Activated CD8-positive, alpha-beta memory T cell treated with anti-CD3 and anti-CD28 coated beads for 4 hours (primary cell): ENCODE measurements around the gene FBXW11.
"Not testable (repeated sequence)": the region's sequence is repeated elsewhere in the genome, so short reads cannot be mapped to it uniquely, and the experiment has no call there.

Experiments
- DNase-seq, 2 donors: peaks; one replicate each; pipeline ENCODE4 v3.0.0-alpha.2; 2020; ENCODE audit warnings: low read depth in 2 of 2

The FBXW11 gene

DNA sequence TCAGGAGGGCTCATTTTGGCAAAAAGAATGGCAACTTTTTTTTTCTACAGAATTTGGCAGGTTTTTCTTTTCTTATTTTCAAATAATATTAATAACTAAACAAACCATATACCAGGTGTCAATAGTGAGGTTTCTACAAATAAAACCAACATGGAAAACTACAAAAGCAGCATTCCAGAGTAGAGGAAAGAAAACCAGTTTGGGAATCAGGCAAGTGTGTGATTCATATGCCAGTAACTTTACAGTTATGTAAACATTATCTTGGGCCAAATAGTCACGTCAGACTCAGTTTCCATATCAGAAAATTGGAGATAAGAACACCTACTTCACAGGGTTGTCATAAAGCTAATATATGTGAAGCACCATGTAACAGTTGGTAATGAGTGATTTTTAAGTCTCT is 51.7 kb downstream of the FBXW11 start:
- DNase-seq: no peak

- no peak for DNase-seq
These were observed 52.4 kb downstream of the FBXW11 start for GRCh38 chr5:171953860-171954701.

GRCh38 chr5:171952021-171952420 is 54.4 kb downstream of the FBXW11 start:
- no peak for DNase-seq

GRCh38 chr5:171951218-171951617 is 55.2 kb downstream of the FBXW11 start:
- no peak for DNase-seq

DNA sequence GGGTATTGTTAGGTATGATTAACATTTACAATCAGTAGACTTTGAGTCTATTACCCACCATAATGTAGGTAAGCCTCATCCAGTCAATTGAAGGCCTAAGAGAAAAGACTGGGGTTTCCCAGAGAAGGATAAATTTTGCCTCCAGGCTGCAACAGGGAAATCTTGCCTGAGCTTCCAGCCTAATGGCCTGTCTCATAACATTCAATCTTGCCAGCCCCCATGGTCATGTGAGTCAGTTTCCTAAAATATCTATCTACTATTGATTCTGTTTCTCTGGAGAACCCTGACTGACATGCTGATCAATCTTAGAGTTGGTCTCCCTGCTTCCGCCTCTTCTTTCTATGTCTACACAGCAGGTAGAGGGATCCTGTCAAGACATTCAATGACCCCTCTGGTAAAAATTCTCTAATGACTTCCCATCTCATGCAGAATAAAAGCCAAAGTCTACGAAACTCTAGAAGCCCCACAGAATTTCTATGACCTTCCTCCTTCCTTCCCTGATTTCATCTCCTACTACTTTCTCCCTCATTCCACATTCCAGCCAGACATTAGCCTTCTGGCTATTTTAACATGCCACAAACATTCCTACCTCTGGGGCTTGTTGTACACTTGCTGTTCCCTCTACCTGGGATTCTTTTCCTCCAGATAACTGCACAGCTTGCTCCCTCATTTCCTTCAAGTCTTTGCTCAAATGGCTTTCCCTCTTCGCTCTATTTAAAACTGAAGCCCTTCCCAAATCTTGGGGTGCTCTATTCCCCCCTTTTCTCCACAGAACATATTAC is 60.2 kb downstream of the FBXW11 start:
- DNase-seq: no peak

- DNase-seq: no peak
These were observed 61.0 kb downstream of the FBXW11 start for GRCh38 chr5:171945476-171945875.

- no peak for DNase-seq
These were observed 61.4 kb downstream of the FBXW11 start for GRCh38 chr5:171945066-171945465.

DNA sequence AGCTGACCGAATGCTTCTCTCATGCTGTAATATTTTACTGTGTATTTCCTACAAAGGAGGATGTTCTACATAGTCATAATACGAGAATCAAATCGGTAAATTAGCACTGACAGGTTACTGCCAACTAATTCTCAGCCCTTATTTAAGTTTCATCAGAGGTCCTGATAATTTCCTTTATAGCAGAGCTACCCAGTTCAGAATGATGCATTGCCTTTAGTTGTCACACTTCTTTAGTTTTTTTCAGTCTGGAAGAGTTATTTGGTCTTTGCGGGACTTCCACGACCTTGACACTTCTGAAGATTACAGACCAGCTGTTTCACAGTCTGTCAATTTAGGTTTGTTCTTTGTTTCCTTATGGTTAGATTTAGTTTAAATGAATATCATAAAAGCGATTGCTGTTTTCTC is 64.3 kb downstream of the FBXW11 start:
- DNase-seq: not testable (repeated sequence)

DNA sequence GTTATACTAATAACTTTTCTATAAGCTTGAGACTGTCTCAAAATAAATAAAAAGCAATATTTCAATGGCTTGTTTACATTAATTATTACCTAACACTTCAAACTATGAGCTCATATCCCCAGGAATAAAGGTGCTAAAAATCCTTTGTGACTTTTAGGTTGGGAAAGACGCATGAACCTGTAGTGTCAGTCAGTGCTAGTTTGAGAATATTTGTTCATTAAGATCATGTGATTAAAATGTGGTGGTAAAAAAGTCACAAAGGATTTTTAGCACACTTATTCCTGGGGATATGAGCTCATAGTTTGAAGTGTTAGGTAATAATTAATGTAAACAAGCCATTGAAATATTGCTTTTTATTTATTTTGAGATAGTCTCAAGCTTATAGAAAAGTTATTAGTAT is 64.8 kb downstream of the FBXW11 start:
- not testable (repeated sequence) for DNase-seq

GRCh38 chr5:171941275-171941674 is 65.2 kb downstream of the FBXW11 start:
- not testable (repeated sequence) for DNase-seq

DNA sequence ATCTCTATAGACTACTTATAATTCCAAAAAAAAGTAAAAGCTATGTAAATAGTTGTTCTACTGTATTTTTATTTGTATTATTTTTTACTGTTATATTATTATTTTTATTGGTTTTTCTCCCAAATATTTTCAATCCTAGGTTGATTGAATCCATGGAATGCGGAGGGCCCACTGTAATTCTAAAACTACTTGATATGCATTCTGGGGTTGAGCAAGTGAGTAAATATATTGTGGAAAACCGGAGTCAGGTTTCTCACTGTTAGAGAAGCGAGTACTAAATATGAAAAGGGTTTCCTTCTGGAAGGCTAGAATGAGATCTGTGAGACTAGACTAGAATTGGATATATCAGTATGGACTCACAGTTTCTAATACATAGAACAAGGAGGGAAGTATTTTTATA is 66.5 kb downstream of the FBXW11 start:
- DNase-seq: no peak

DNA sequence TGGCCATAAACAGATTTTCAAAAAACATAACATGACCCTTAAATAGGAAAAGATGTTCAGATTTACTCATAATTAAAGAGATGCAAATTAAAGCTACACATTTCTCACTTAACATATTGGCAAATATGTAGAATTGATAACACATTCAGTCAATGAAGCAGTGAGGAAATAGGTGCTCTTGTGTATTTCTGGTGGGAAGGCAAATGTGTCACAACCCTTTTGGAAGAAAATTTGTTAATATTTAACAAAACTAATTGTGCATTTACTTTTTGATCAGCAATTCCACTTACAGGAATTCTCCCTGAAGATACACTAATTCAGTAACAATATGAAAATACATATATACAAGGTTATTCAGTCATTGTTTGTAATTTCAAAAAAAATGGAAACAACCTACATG is 68.1 kb downstream of the FBXW11 start:
- DNase-seq: no peak

GRCh38 chr5:171937351-171937750 is 69.1 kb downstream of the FBXW11 start:
- no peak for DNase-seq

DNA sequence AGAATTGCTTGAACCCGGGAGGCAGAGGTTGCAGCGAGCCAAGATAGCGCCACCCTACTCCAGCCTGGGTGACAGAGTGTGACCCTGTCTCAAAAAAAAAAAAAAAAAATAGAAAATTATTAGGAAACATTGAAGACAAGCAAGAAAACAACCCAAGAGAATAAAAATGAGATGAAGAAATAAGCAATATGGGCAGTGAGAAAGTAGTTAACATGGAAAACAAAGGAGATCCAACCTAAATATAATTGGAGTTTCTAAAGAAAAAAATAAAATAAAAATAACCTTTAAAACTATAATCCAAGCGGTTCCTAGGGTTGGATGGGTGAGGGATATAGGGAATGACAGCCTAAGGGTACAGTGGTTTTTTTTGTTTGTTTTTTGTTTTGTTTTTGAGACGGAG is 71.9 kb downstream of the FBXW11 start:
- no peak for DNase-seq

- no peak for DNase-seq
These were observed 75.3 kb downstream of the FBXW11 start for GRCh38 chr5:171931163-171931562.

DNA sequence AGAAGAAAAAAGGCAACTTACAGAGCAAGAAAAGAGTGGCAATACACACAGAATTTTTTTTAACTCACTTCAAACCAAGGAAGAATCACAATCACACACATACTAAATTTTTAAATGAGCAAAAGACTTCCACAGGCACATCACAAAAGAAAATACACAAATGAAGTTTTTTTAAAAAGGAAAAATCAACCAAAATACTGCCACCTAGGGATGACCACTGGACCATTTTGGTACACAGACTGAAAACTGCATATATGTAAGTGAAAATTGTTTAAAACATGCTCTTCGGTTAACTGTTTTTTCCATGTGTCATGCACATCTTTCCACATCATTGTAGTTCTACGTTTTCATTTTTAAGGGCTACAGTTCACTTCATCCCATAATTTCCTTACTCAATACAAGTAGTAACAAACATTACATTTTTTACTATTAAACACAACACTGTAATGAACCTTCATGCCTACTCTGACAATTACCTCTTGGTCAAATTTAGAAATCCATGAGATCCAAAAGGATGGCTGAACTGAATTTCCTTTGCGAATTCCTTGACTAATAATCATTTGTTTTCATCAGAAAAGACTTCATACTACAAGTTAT is 79.0 kb downstream of the FBXW11 start:
- DNase-seq: no peak

- no peak for DNase-seq
These were observed 80.1 kb downstream of the FBXW11 start for GRCh38 chr5:171926311-171926710.

GRCh38 chr5:171924493-171925122 is 81.8 kb downstream of the FBXW11 start:
- no peak for DNase-seq

GRCh38 chr5:171920765-171921391 is 85.6 kb downstream of the FBXW11 start:
- no peak for DNase-seq

GRCh38 chr5:171915700-171916099 is 90.7 kb downstream of the FBXW11 start:
- not testable (repeated sequence) for DNase-seq

- no peak for DNase-seq
These were observed 91.6 kb downstream of the FBXW11 start for GRCh38 chr5:171914726-171915338.
